IPS DF 19.7 (cell line): ENCODE results near the gene KIAA2012.

Experiments used
- DNase-seq: peaks from one replicate; pipeline ENCODE4 v3.0.0-alpha.2; 2013; ENCODE audit warnings: low read depth, low spot score

KIAA2012 gene

DNA sequence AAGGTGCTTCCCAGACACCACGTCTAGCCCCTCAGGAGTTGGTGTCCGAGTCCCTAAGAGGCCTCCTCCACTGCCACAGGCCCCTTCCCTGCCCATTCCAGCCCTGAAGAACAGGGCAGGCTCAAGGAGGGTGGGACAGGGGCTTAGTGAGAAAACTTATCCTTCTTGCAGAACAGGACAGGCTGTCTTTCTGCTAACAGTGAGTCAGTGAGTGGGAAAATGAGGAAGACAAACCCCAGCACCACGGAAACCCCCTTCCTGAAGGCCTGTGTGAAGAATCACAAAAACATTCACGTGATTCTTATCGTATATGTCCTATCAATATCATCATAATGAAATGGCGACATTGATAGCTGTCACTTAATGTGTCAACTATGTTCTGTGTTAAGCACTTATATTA is 29.6 kb upstream of the KIAA2012 start:
- no peak for DNase-seq

DNA sequence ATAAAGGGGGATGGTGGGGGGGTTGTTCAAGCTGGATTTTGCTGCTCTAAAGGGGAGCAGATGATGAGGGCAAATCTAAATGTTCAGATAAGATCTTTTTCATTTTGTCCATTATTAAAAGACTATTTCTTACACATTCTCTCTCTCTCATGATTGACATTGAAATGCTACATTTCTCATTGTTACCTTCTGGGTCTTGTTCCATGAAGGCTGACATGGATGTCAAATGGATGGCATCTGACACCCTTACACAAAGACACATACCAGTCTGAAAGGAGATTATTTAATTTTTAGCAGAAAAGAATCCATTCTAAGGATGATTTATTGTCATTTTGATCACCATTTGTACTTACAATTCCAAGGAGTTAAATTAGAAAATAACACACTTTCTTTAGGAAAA is 28.3 kb upstream of the KIAA2012 start:
- DNase-seq = no peak

DNA sequence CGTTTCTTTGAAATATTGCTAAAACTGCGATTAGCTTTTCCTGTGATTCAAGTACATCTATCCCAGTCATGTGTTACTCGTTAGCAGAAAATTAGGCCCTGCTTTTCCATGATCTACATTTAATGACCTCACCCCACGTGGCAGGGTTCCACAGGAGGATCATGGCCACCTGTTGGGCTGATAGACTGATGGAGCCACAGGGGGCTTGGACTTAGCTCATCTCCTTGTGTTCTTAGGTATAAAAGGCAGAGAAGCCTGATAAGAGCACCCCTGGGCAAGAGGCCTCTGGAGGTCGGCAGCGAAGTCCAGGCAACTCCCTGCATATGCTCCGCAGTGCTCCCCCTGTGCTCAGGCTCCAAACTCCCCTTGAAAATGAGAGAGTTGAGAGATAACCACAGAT is 26.5 kb upstream of the KIAA2012 start:
- DNase-seq = no peak

DNA sequence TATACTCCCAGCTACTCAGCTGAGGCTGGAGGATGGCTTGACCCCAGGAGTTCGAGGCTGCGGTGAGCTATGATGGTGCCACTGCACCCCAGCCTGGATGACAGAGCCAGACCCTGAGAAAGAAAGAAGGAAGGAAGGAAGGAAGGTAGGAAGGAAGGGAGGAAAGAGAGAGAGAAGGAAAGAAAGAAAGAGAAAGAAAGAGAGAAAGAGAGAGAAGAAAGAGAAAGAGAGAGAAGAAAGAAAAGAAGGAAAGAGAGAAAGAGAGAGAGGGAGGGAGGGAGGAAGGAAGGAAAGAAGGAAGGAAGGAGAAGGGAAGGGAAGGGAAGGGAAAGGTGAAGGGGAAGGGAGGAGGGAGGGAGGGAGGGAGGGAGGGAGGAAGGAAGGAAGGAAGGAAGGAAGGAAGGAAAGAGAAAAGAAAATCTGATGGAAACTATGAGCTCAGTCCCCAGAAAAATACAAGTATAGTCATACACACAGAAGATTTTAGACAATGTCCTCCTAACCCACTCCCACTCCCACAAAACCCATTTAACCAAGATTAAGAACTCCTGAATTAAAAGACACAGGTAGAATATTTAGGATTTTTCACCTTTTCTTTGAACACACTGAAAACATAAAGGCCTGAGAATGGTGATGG is 23.8 kb upstream of the KIAA2012 start:
- DNase-seq = no peak

GRCh38 chr2:202049840-202050239 is 23.2 kb upstream of the KIAA2012 start:
- DNase-seq = no peak

- DNase-seq = no peak
Observed at GRCh38 chr2:202050652-202051051, 22.4 kb upstream of the KIAA2012 start.

- no peak for DNase-seq
Observed at GRCh38 chr2:202051499-202052161, 21.4 kb upstream of the KIAA2012 start.

- DNase-seq = no peak
Observed at GRCh38 chr2:202052235-202052634, 20.8 kb upstream of the KIAA2012 start.

GRCh38 chr2:202054679-202055078 is 18.4 kb upstream of the KIAA2012 start:
- DNase-seq = no peak

GRCh38 chr2:202056611-202057010 is 16.4 kb upstream of the KIAA2012 start:
- no peak for DNase-seq

- DNase-seq = no peak
Observed at GRCh38 chr2:202060218-202060617, 12.8 kb upstream of the KIAA2012 start.

- DNase-seq = no peak
Observed at GRCh38 chr2:202061695-202062094, 11.4 kb upstream of the KIAA2012 start.

DNA sequence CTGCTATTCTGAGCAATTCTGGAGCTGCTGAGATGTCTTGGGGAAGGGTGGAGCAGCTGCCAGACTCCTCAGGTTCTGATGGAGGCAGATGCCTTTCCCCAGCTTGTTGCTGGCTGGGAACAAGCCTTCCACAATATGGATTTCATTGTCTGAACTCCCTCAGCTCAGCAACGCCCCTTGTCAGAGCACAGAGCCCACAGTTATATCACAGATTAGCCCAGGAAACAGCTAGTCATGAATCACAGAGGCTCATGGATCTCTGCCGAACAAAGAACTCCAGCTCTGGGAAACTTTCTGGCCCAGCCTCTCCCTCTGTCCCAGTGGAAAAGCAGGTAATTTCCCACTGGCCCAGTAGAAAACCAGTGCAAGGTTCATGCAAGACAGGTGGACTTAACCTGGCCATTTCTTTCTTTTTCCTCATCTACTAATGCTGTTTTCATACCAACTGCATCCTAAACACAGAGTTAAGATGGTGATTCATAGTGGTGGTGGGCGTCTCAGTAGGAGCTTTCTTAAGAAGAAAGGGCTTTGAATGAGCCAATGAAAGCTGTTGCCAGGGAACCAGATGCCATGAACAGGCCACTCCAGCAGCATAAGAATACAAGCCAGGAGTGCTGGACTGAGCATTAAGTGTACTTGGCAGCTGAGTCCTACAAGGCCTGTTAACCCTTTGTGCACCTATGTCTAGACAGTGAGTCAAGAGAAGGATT is 8.7 kb upstream of the KIAA2012 start:
- DNase-seq = no peak

DNA sequence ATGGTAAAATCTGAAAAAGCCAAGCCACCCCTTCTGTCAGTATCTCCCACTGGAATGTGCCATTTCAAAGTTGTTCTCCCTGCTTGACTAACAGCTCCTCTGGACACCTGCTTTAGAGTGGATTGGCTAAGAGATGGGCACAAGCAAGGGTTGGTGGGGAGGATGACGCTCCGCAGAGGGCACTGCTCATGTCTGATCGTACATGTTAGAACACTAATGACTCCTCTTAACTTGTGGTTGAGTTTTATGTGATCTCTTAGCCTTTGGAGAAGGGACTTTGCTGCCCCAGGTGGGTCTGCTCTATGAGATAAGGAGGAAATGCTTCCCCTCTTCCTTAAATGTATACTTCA is 8.2 kb upstream of the KIAA2012 start:
- DNase-seq = no peak

- no peak for DNase-seq
Observed at GRCh38 chr2:202065876-202066275, 7.2 kb upstream of the KIAA2012 start.

DNA sequence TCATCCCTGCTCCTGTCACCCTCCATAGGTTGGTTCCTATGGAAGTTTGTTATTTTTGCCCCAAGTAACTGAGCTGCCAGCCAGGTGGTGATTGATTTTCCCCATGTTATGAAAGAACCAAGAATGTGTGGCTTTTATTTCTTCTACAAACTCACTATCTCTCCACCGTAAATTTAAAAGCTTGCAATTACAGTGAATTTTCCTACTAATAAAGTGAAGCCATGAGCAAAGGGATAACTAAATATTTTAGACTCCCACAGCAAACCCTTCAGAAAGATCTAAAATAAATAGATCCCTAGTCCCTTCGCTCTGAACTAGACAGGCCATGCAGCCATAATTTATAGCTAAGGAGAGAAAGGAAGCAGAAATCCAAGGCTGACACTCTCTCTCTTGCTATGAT is 6.2 kb upstream of the KIAA2012 start:
- DNase-seq = no peak

DNA sequence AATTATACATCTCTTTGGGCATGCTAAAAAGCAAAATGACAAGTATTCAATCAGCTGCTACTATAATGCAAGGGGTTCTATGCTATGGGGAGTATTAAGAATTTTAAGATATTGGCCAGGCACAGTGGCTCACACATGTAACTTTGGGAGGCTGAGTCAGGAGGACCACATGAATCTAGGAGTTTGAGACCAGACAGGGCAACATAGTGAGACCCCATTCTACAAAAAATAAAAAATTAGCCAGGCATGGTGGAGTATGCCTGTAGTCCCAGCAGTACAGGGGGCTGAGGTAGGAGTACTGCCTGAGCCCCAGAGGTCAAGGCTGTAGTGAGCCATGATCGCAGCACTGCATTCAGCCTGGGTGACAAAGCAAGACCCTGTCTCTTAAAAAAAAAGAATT is 5.5 kb upstream of the KIAA2012 start:
- DNase-seq = no peak

- no peak for DNase-seq
Observed at GRCh38 chr2:202069170-202070067, 3.6 kb upstream of the KIAA2012 start.

DNA sequence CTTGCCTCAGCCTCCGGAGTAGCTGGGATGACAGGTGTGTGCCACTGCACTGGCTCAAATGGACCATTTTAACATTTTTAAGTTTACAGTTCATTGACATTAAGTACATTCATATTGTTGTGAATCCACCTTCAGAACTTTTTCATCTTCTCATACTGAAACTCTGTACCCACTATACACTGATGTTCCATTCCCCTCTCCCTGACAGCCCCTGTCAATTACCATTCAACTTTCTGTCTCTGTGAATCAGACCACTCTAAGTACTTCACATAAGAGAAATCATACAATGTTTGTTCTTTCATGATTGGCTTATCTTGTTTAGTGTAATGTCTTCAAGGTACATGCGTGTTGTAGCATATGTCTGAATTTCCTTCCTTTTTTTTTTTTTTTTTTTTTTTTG is 1.9 kb upstream of the KIAA2012 start:
- no peak for DNase-seq

DNA sequence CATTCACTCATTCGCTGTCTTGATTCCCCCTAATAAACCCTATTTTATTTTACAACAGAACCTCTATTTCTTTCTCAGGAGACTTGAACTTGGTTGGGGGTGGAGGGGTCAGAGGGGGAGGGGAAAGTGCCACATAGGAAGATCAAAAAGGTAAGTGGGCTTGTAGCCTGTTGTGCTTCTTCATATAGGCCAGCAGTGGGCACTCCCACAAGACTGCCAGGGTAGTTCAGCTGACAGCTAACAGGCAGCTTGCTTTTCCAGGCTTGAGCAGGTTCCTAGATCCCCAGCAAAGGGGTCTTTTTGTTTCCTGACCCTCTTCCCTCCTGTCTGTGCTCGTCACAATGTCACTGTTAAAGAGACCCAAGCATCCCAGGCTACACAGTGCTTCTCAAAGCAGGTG is 829 bp upstream of the KIAA2012 start:
- DNase-seq = no peak

- DNase-seq = no peak
Observed at GRCh38 chr2:202074324-202074723, 1.3 kb downstream of the KIAA2012 start.

DNA sequence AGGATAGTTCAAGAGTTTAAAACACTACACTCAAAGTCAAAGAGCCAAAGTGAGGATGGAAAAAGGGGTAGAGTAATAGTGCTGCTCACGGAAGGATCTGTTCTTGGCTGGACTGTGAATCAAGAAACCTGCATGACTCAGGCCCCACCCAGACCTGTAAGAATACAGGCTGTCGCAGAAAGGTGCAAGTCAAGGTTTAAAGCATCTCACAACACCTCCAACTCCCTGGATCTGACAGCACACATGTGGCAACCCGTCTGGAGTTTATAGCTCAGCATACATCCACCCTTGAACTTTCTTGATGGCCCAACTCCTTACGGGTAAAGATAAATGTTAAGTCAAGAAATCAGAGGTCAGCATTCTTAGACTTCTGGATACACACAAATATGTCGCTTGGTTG is 6.3 kb downstream of the KIAA2012 start:
- no peak for DNase-seq
